Ascending aorta (tissue), 2 donors: ENCODE data around the gene TNIK. TPM values are rescaled to one million over a fixed set of nuclear protein-coding genes. Genes with fewer than 3 reads are reported as not detected.

Experiments
- DNase-seq, 2 donors: peaks; one replicate each; pipeline ENCODE4 v3.0.0-alpha.2; 2019; ENCODE audit warnings: low spot score in 2 of 2
- H3K27ac ChIP-seq, 2 donors: fragments of 200-600 bp; sonication (generic); one replicate each; pipeline ENCODE4 v1.5.1; 2016 to 2017; ENCODE audit warnings: mild to moderate bottlenecking in 1 of 2
- H3K27me3 ChIP-seq: fragments of 200-600 bp; sonication (generic); one replicate; pipeline ENCODE4 v1.5.1; 2017
- H3K36me3 ChIP-seq, 2 donors: fragments of 200-600 bp; sonication (generic); one replicate each; pipeline ENCODE4 v1.5.1; 2016
- H3K4me1 ChIP-seq, 2 donors: fragments of 200-600 bp; sonication (generic); one replicate each; pipeline ENCODE4 v1.5.1; 2016 to 2017; ENCODE audit warnings: mild to moderate bottlenecking in 1 of 2
- H3K4me3 ChIP-seq, 2 donors: fragments of 200-600 bp; sonication (generic); one replicate each; pipeline ENCODE4 v1.5.1; 2016 to 2017; ENCODE audit warnings: mild to moderate bottlenecking in 1 of 2
- H3K9me3 ChIP-seq, 2 donors: fragments of 200-600 bp; sonication (generic); one replicate each; pipeline ENCODE4 v1.5.1; 2016
- CTCF ChIP-seq, 3 experiments: fragments of 200-600 bp in 2 of 3; fragments of 450-650 bp in 1 of 3; sonication (generic) in 2 of 3; IDR thresholded peaks; one replicate each; pipeline ENCODE4 v1.5.1; 2016 to 2019; ENCODE audit warnings: antibody characterized with exemption in 3 of 3, mild to moderate bottlenecking in 1 of 3, moderate library complexity in 1 of 3
- intact Hi-C: fragments of 100-400 bp; cut with DNase I; formaldehyde crosslinking; loops from one replicate; pipeline ENCODE4 v1.15.1; 2023
- total RNA-seq: library from RNA; depleted of rRNA; stranded (reverse); fragments of >200 nt; gene quantifications from one replicate; pipeline ENCODE4 v1.1.0, GENCODE V29; 2016

Gene TNIK
- total RNA-seq, 1 donor from 2014 or later: 0.75 TPM

- H3K36me3 ChIP-seq: no peaks in the 10 kb centered on the region
- no peak for DNase-seq
- H3K27ac ChIP-seq: no peak overlapping the region
- no peaks in the 10 kb centered on the region for H3K4me1 ChIP-seq
- H3K9me3 ChIP-seq: no peaks in the 10 kb centered on the region
- TF ChIP-seq CTCF (IDR thresholded peaks at IDR 0.05): no peak
- H3K27me3 ChIP-seq: no peaks in the 10 kb centered on the region
- intact Hi-C loops: no loop called here
- H3K4me3 ChIP-seq: no peak overlapping the region
Observed at GRCh38 chr3:171376596-171376947, 83.6 kb downstream of the TNIK start.

- no peak for TF ChIP-seq CTCF (IDR thresholded peaks at IDR 0.05)
- no peak overlapping the region for H3K27ac ChIP-seq
- H3K36me3 ChIP-seq: no peaks in the 10 kb centered on the region
- H3K9me3 ChIP-seq: no peaks in the 10 kb centered on the region
- no peak for DNase-seq
- no peaks in the 10 kb centered on the region for H3K27me3 ChIP-seq
- intact Hi-C loops: no loop called here
- H3K4me1 ChIP-seq: no peaks in the 10 kb centered on the region
- no peak overlapping the region for H3K4me3 ChIP-seq
Observed at GRCh38 chr3:171375666-171376595, 84.3 kb downstream of the TNIK start.

- H3K27ac ChIP-seq: no peak overlapping the region
Observed at GRCh38 chr3:171374661-171375285, 85.4 kb downstream of the TNIK start.

GRCh38 chr3:171374260-171374659 lies 85.9 kb downstream of the TNIK start:
- H3K4me1 ChIP-seq: no peaks in the 10 kb centered on the region
- H3K27me3 ChIP-seq: no peaks in the 10 kb centered on the region
- no peak for TF ChIP-seq CTCF (IDR thresholded peaks at IDR 0.05)
- H3K4me3 ChIP-seq: no peak overlapping the region
- no peak overlapping the region for H3K27ac ChIP-seq
- H3K9me3 ChIP-seq: no peaks in the 10 kb centered on the region
- DNase-seq: no peak
- H3K36me3 ChIP-seq: no peaks in the 10 kb centered on the region
- intact Hi-C loops: no loop called here

More at GRCh38 chr3:171374661-171375285, 85.4 kb downstream of the TNIK start:
- H3K27me3 ChIP-seq: no peaks in the 10 kb centered on the region
- H3K9me3 ChIP-seq: no peaks in the 10 kb centered on the region
- TF ChIP-seq CTCF (IDR thresholded peaks at IDR 0.05): no peak
- no peak for DNase-seq
- H3K4me1 ChIP-seq: no peaks in the 10 kb centered on the region
- intact Hi-C loops: no loop called here
- no peak overlapping the region for H3K4me3 ChIP-seq
- no peaks in the 10 kb centered on the region for H3K36me3 ChIP-seq

- DNase-seq: no peak
- H3K27me3 ChIP-seq: no peaks in the 10 kb centered on the region
Observed at GRCh38 chr3:171373711-171374110, 86.5 kb downstream of the TNIK start.

More at GRCh38 chr3:171373711-171374110, 86.5 kb downstream of the TNIK start:
- Histone ChIP-seq H3K36me3 (no peaks in the 10 kb centered on the region), H3K27ac (no peak overlapping the region), H3K9me3 (no peaks in the 10 kb centered on the region), H3K4me3 (no peak overlapping the region), H3K4me1 (no peaks in the 10 kb centered on the region)
- no peak for TF ChIP-seq CTCF (IDR thresholded peaks at IDR 0.05)
- intact Hi-C loops: no loop called here
